ENCODE data around the gene SLC25A30.

- no peak for TF ChIP-seq EZH2 (IDR thresholded peaks at IDR 0.05; ENCODE audit: borderline replicate concordance, low read depth, low read length, severe bottlenecking)
- TF ChIP-seq, protein P1, sequence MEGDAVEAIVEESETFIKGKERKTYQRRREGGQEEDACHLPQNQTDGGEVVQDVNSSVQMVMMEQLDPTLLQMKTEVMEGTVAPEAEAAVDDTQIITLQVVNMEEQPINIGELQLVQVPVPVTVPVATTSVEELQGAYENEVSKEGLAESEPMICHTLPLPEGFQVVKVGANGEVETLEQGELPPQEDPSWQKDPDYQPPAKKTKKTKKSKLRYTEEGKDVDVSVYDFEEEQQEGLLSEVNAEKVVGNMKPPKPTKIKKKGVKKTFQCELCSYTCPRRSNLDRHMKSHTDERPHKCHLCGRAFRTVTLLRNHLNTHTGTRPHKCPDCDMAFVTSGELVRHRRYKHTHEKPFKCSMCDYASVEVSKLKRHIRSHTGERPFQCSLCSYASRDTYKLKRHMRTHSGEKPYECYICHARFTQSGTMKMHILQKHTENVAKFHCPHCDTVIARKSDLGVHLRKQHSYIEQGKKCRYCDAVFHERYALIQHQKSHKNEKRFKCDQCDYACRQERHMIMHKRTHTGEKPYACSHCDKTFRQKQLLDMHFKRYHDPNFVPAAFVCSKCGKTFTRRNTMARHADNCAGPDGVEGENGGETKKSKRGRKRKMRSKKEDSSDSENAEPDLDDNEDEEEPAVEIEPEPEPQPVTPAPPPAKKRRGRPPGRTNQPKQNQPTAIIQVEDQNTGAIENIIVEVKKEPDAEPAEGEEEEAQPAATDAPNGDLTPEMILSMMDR (IDR thresholded peaks at IDR 0.05; ENCODE audit: borderline replicate concordance, extremely low read depth, low read length, poor library complexity, severe bottlenecking), result no peak
Measured at GRCh38 chr13:45415112-45415511, 3.1 kb downstream of the SLC25A30 start.
